ENCODE results near the gene LATS1.

The LATS1 gene

DNA sequence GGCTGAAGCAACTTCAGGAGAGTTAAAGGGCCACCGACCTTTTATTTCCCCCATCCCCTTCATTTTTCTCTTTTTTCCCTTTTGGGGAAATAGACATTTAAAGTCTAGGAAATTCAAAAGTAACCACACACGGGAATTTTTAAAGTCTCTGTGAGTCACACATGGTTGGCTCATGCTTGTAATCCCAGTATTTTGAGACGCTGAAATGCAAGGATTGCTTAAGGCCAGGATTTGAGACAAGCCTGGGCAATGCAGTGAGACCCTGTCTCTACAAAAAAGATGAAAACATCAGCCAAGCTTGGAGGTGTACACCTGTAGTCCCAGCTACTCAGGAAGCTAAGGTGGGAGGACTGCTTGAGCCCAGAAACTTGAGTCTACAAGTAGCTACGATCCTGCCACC, 103.6 kb downstream of the LATS1 start:
- H3K36me3 ChIP-seq (ENCODE audit: control insufficient read depth, insufficient read depth, low read length): 0 out of 2 replicates have a peak, but pooled peaks cover 6% of the 10 kb centered on the region

DNA sequence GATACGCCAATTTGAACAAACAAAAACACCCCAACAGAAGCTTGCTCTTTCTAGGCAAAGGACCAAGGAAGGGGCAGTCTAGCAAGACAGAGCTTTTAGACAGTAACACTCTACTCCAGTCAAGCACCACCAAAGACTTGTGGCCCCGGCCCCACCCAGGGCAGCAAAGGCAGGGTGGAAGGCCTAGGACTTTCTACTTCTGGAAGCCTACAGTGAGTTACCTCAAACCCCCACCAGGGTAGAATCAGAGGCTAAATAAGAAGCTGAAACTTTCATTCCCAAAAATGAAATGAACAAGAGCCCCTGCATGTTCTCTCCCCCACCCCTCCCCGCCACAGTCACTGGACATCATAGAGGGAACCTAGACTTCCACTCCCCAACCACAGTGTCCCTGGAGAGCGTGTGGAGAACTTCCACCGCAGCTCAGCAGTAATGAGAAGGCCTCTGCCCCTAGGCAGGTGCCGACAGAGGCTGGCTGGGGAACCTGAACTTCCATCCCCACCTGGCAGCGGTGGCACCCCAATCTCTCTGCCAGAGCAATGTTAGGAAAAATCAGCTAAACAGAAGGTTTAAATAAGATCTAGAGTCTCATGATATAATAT, 109.4 kb downstream of the LATS1 start:
- no peaks in the 10 kb centered on the region for H3K27me3 ChIP-seq (ENCODE audit: control insufficient read depth, insufficient read depth, low read length)
- no peak overlapping the region for H3K27ac ChIP-seq (ENCODE audit: low read depth, low read length)
- peaks cover 7% of the 10 kb centered on the region; the same call in 1 of the 2 replicates for H3K36me3 ChIP-seq (ENCODE audit: control insufficient read depth, insufficient read depth, low read length)
- no peak overlapping the region for H3K9ac ChIP-seq (ENCODE audit: low read depth, low read length)
- no peaks in the 10 kb centered on the region for H3K9me3 ChIP-seq (ENCODE audit: control insufficient read depth, insufficient read depth, low read length)
- H3K4me1 ChIP-seq (ENCODE audit: control insufficient read depth, insufficient read depth, low read length): no peaks in the 10 kb centered on the region
- no peak overlapping the region for H3K4me3 ChIP-seq (ENCODE audit: low read depth, low read length)

More for the DNA sequence above, 103.6 kb downstream of the LATS1 start:
- no peaks in the 10 kb centered on the region for H3K4me1 ChIP-seq (ENCODE audit: control insufficient read depth, insufficient read depth, low read length)
- no peaks in the 10 kb centered on the region for H3K27me3 ChIP-seq (ENCODE audit: control insufficient read depth, insufficient read depth, low read length)
- no peak overlapping the region for H3K27ac ChIP-seq (ENCODE audit: low read depth, low read length)
- H3K4me3 ChIP-seq (ENCODE audit: low read depth, low read length): no peak overlapping the region
- H3K9me3 ChIP-seq (ENCODE audit: control insufficient read depth, insufficient read depth, low read length): no peaks in the 10 kb centered on the region
- H3K9ac ChIP-seq (ENCODE audit: low read depth, low read length): no peak overlapping the region

Data from HUES48 (cell line).